GM10248 (cell line): ENCODE data around the gene PLPP1.
A peak's percentile ranks its signal among the peaks of the same experiment; 100 is the strongest.

ENCODE experiments used
- CTCF ChIA-PET: fragments of 300-600 bp; sonication (Branson Sonifier 250); formaldehyde crosslinking; extraction: SDS; loops from one replicate; lab custom pipeline; 2021; ENCODE audit warnings: antibody characterized with exemption; lab: Yijun Ruan, JAX
- POLR2A ChIA-PET: fragments of 350-650 bp; sonication (Branson Sonifier 250); formaldehyde crosslinking; extraction: SDS; loops from one replicate; lab custom pipeline; 2020; ENCODE audit warnings: antibody characterized with exemption; lab: Yijun Ruan, JAX
- DNase-seq: peaks from one replicate; pipeline ENCODE4 v3.0.0; 2012; ENCODE audit errors: extremely low spot score
- TF ChIP-seq, protein P1 (sequence below): IDR thresholded peaks from 2 replicates; pipeline ENCODE4 v1.5.1; 2012; ENCODE audit warnings: mild to moderate bottlenecking, low read depth; ENCODE audit errors: extremely low read depth, missing control alignments, control extremely low read depth

PLPP1 gene

GRCh38 chr5:55411876-55412275 is 122.9 kb downstream of the PLPP1 start:
- TF ChIP-seq, protein P1, sequence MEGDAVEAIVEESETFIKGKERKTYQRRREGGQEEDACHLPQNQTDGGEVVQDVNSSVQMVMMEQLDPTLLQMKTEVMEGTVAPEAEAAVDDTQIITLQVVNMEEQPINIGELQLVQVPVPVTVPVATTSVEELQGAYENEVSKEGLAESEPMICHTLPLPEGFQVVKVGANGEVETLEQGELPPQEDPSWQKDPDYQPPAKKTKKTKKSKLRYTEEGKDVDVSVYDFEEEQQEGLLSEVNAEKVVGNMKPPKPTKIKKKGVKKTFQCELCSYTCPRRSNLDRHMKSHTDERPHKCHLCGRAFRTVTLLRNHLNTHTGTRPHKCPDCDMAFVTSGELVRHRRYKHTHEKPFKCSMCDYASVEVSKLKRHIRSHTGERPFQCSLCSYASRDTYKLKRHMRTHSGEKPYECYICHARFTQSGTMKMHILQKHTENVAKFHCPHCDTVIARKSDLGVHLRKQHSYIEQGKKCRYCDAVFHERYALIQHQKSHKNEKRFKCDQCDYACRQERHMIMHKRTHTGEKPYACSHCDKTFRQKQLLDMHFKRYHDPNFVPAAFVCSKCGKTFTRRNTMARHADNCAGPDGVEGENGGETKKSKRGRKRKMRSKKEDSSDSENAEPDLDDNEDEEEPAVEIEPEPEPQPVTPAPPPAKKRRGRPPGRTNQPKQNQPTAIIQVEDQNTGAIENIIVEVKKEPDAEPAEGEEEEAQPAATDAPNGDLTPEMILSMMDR = no peak
- CTCF ChIA-PET = no interaction called here
- POLR2A ChIA-PET = no interaction called here
- DNase-seq = no peak

GRCh38 chr5:55410845-55411244 is 123.9 kb downstream of the PLPP1 start:
- DNase-seq = no peak
- ChIA-PET POLR2A (no interaction called here), CTCF (interaction anchor here (1.1 kb wide), 1 partner anchor 12 kb away, joined by 3 read pairs; no protein-coding TSS in a partner anchor)
- TF ChIP-seq, protein P1 = no peak

GRCh38 chr5:55409775-55410174 is 125.0 kb downstream of the PLPP1 start:
- no peak for DNase-seq
- CTCF ChIA-PET = interaction anchor here (1.1 kb wide), 1 partner anchor 11 kb away, joined by 3 read pairs; no protein-coding TSS in a partner anchor
- POLR2A ChIA-PET = no interaction called here
- TF ChIP-seq, protein P1 = no peak

DNA sequence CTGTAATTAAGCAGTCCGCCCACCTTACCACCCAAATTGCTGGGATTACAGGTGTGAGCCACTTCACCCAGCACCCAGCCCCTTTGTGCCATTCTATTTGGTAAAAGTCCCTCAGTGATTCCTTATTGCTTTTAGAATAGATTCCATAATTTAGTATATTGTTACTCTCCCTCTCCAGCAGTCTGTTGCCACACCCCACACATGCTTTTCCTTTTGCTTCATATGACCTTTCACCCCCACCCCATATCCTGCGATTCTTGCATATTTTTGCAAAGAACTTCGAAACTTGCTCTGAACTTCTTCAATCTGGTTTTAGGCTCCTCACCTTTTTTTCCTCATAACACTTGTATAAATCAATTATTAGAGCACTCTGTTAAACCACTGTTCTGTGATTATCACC is 126.8 kb downstream of the PLPP1 start:
- TF ChIP-seq, protein P1 = no peak
- POLR2A ChIA-PET = no interaction called here
- DNase-seq = no peak

GRCh38 chr5:55407059-55407684 is 127.6 kb downstream of the PLPP1 start:
- no peak for DNase-seq
- POLR2A ChIA-PET = no interaction called here
- TF ChIP-seq, protein P1 = peak; percentile 31
- CTCF ChIA-PET = interaction anchor here (1.1 kb wide), 1 partner anchor 9 kb away, joined by 3 read pairs; no protein-coding TSS in a partner anchor

More for the DNA sequence above, 126.8 kb downstream of the PLPP1 start:
- CTCF ChIA-PET = interaction anchor here (0.9 kb wide), 1 partner anchor 284 kb away, joined by 4 read pairs; no protein-coding TSS in a partner anchor

DNA sequence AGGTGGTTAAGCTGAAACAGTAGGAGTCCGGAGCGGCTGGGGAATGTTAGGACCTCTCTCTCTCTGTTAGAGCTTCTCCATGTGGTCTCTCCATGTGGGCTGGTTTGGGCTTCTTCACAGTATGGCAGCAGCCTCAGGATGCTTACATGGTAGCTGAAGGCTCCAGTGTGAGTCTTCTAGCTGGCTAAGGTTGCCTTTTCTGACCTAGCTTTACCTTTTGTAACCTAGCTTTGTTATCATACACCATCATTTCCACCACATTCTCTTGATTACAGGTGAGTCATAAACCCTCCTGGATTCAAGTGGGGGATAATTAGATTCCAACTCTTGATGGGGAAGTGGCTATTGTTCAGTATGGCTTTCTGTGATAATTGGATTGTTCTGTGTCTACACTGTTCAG is 128.5 kb downstream of the PLPP1 start:
- no peak for DNase-seq
- POLR2A ChIA-PET = no interaction called here
- CTCF ChIA-PET = interaction anchor here (1.0 to 1.9 kb wide), 7 partner anchors 9 to 82 kb away, joined by 3 to 4 read pairs (median 3); no protein-coding TSS in a partner anchor
- TF ChIP-seq, protein P1 = no peak
